Ascending aorta (tissue), 2 donors: ENCODE results near the gene SLC1A7. TPM values are rescaled to one million over a fixed set of nuclear protein-coding genes. Genes with fewer than 3 reads are reported as not detected.

Experiments
- DNase-seq, 2 donors: peaks; one replicate each; pipeline ENCODE4 v3.0.0-alpha.2; 2019; ENCODE audit warnings: low spot score in 2 of 2
- H3K27ac ChIP-seq, 2 donors: fragments of 200-600 bp; sonication (generic); one replicate each; pipeline ENCODE4 v1.5.1; 2016 to 2017; ENCODE audit warnings: mild to moderate bottlenecking in 1 of 2
- H3K27me3 ChIP-seq: fragments of 200-600 bp; sonication (generic); one replicate; pipeline ENCODE4 v1.5.1; 2017
- H3K36me3 ChIP-seq, 2 donors: fragments of 200-600 bp; sonication (generic); one replicate each; pipeline ENCODE4 v1.5.1; 2016
- H3K4me1 ChIP-seq, 2 donors: fragments of 200-600 bp; sonication (generic); one replicate each; pipeline ENCODE4 v1.5.1; 2016 to 2017; ENCODE audit warnings: mild to moderate bottlenecking in 1 of 2
- H3K4me3 ChIP-seq, 2 donors: fragments of 200-600 bp; sonication (generic); one replicate each; pipeline ENCODE4 v1.5.1; 2016 to 2017; ENCODE audit warnings: mild to moderate bottlenecking in 1 of 2
- H3K9me3 ChIP-seq, 2 donors: fragments of 200-600 bp; sonication (generic); one replicate each; pipeline ENCODE4 v1.5.1; 2016
- CTCF ChIP-seq, 3 experiments: fragments of 200-600 bp in 2 of 3; fragments of 450-650 bp in 1 of 3; sonication (generic) in 2 of 3; IDR thresholded peaks; one replicate each; pipeline ENCODE4 v1.5.1; 2016 to 2019; ENCODE audit warnings: antibody characterized with exemption in 3 of 3, mild to moderate bottlenecking in 1 of 3, moderate library complexity in 1 of 3
- intact Hi-C: fragments of 100-400 bp; cut with DNase I; formaldehyde crosslinking; loops from one replicate; pipeline ENCODE4 v1.15.1; 2023
- total RNA-seq: library from RNA; depleted of rRNA; stranded (reverse); fragments of >200 nt; gene quantifications from one replicate; pipeline ENCODE4 v1.1.0, GENCODE V29; 2016

SLC1A7 gene
- total RNA-seq, 1 donor from 2014 or later, result not detected

DNA sequence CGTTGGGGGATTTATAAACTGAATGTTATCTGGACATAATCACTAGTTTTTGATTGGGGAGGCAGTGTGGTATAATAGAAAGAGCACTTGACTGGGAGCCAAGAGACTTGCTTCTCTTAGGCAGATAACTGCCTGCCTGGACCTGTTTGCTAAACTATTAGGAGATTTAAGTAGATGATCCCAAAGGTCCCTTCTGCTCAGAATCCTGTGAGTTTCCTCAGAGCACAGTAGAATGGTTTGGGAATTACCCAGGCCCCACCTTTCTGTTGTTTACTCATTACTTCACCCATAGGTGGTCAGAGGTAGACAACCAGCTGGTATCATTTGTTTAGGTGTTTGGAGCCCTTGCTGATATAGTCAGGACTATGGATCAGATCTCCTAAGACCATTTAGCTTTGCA is 90.8 kb downstream of the SLC1A7 start:
- Histone ChIP-seq H3K4me3 (no peak overlapping the region), H3K4me1 (peaks cover 0 to 9% of the 10 kb centered on the region in 2 donors), H3K27ac (no peak overlapping the region), H3K9me3 (no peaks in the 10 kb centered on the region), H3K36me3 (peaks cover 6 to 30% of the 10 kb centered on the region in 2 donors), H3K27me3 (no peaks in the 10 kb centered on the region)
- DNase-seq, result no peak
- intact Hi-C loops, result no loop called here
- no peak for TF ChIP-seq CTCF (IDR thresholded peaks at IDR 0.05)

DNA sequence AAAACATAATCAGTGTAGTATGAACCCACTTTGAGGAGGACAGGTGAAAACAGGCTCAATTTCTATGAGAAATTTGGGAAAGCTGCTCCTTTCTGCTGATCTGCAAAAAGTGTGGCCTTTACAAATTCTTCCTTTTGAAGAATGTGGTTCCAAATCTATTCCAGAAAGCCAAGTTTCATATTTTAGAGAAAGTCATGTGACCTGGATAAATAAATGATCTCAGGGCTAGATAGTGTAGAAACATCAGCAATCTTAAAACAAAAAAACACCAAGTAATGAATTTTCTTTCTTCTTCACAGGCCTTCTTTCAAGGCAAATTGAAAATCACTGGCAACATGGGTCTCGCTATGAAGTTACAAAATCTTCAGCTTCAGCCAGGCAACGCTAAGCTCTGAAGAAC is 92.1 kb downstream of the SLC1A7 start:
- H3K27ac ChIP-seq, result peak overlapping the region in 1 of 2 donors; percentile 63
- peaks cover 6 to 30% of the 10 kb centered on the region in 2 donors for H3K36me3 ChIP-seq
- no peak overlapping the region for H3K4me3 ChIP-seq
- no peaks in the 10 kb centered on the region for H3K9me3 ChIP-seq
- no peaks in the 10 kb centered on the region for H3K27me3 ChIP-seq
- intact Hi-C loops, result no loop called here
- DNase-seq, result no peak
- no peak for TF ChIP-seq CTCF (IDR thresholded peaks at IDR 0.05)
- peaks cover 0 to 9% of the 10 kb centered on the region in 2 donors for H3K4me1 ChIP-seq

- peaks cover 0 to 9% of the 10 kb centered on the region in 2 donors for H3K4me1 ChIP-seq
- no peak overlapping the region for H3K4me3 ChIP-seq
- no peaks in the 10 kb centered on the region for H3K27me3 ChIP-seq
- no peak for TF ChIP-seq CTCF (IDR thresholded peaks at IDR 0.05)
- no peaks in the 10 kb centered on the region for H3K9me3 ChIP-seq
- DNase-seq, result no peak
- intact Hi-C loops, result no loop called here
- peak overlapping the region; percentile 23 to 63 for H3K27ac ChIP-seq
- H3K36me3 ChIP-seq, result peaks cover 6 to 30% of the 10 kb centered on the region in 2 donors
Observed at GRCh38 chr1:53049574-53049967, 92.9 kb downstream of the SLC1A7 start.

- Histone ChIP-seq H3K4me3 (no peak overlapping the region), H3K4me1 (peaks cover 0 to 9% of the 10 kb centered on the region in 2 donors), H3K9me3 (no peaks in the 10 kb centered on the region), H3K27ac (peak overlapping the region; percentile 23 to 63), H3K27me3 (no peaks in the 10 kb centered on the region), H3K36me3 (peaks cover 6 to 26% of the 10 kb centered on the region in 2 donors)
- intact Hi-C loops, result no loop called here
- no peak for TF ChIP-seq CTCF (IDR thresholded peaks at IDR 0.05)
- DNase-seq, result no peak
Observed at GRCh38 chr1:53048960-53049573, 93.4 kb downstream of the SLC1A7 start.

GRCh38 chr1:53047737-53048736 is 94.4 kb downstream of the SLC1A7 start:
- no peaks in the 10 kb centered on the region for H3K9me3 ChIP-seq
- no peak for TF ChIP-seq CTCF (IDR thresholded peaks at IDR 0.05)
- intact Hi-C loops, result no loop called here
- peaks cover 0 to 9% of the 10 kb centered on the region in 2 donors for H3K4me1 ChIP-seq
- H3K27ac ChIP-seq, result peak overlapping the region in 1 of 2 donors; percentile 63
- no peak overlapping the region for H3K4me3 ChIP-seq
- DNase-seq, result no peak
- H3K27me3 ChIP-seq, result no peaks in the 10 kb centered on the region
- peaks cover 6 to 19% of the 10 kb centered on the region in 2 donors for H3K36me3 ChIP-seq
